GM12865 (cell line): ENCODE measurements around the gene KLHL10.

ENCODE experiments used
- DNase-seq: peaks from one replicate; pipeline ENCODE4 v3.0.0; 2010; ENCODE audit warnings: low read depth
- H3K4me3 ChIP-seq: 2 replicates; pipeline ENCODE4 v1.5.1; 2011; ENCODE audit warnings: mild to moderate bottlenecking, low read depth, low read length, control low read depth
- TF ChIP-seq, protein P1 (sequence below): IDR thresholded peaks from 2 replicates; pipeline ENCODE4 v1.5.1; 2011; ENCODE audit warnings: low read length, control low read depth, low read depth, inconsistent platforms; ENCODE audit not compliant: insufficient read depth; ENCODE audit errors: missing control alignments

Gene KLHL10

DNA sequence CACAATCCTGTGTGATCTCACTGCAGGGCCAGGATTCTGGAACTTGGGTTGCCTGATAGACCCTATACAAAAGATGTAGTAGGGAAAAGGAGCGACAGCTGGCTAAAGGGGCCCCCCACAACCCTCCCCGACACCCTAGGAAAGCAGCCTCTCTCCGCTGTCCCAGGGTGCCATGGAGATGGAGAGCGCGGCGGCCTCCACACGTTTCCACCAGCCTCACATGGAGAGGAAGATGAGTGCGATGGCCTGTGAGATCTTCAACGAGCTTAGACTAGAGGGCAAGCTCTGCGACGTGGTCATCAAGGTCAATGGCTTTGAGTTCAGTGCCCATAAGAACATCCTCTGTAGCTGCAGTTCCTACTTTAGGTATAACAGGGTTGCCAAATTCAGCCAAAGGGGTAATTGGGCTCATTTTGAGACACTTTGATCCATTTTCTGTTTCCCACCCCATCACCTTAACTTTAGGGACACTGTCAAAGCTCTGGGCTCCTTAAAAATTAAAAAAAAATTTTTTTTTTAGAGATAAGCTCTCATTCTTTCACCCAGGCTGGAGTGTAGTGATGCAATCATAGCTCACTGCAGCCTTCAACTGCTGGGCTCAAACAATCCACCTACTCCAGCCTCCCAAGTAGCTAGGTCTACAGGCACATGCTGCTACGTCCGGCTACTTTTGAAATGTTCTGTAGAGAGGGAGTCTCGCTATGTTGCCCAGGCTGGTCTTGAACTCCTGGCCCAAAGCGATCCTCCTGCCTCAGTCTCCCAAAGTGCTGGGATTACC is at the start of gene KLHL10:
KLHL10 (plus strand) TSS at position 65 of the 778 bp plus-strand sequence; CDS start at position 173, 108 bp downstream.
- no peak within 1 kb of the TSS for H3K4me3 ChIP-seq
- DNase-seq: no peak

DNA sequence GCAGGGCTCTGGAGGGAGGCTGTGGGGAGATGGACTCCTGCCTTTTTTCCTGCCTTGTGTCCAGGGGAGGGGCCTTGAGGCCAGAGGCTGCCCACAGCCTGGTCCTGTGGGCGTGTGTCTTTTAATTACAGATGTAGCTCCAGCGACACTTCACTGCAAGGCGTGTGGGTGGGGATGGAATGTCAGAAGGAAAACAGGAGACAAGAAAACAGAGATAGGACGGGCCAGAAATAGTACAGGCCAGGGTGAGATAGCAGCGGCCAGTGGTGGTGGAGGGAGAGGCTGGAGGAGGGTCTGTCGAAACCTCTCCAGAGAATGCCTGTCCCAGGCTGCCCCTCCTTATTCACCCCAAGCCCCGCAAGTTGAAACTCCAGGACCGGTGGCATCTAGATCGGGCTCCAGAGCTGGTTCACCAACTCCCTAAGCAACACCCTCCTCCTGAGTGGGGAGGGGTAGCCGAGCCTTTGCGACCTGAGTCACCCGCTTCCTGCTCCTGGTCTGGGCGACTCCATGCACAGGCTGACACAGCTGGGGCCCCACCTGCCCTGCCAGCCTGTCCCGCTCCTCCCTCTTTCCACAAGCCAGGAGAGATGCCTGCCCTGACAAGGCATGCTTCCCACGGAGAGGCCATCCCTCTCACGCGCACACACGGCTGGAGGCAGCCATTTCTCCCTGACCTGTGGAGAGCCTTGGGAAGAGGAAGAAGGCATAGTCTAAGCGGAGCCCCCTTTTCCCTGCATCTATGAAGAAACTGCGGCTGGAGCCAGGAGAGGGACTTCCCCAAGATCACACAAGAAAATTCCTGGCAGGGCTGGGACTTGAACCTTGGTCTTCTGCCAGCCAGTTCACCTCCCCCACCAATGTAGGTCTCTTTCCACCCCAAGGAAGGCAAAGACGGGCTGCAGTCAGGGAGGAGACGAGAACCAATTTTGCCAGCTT is 44.5 kb upstream of the KLHL10 start:
- TF ChIP-seq, protein P1, sequence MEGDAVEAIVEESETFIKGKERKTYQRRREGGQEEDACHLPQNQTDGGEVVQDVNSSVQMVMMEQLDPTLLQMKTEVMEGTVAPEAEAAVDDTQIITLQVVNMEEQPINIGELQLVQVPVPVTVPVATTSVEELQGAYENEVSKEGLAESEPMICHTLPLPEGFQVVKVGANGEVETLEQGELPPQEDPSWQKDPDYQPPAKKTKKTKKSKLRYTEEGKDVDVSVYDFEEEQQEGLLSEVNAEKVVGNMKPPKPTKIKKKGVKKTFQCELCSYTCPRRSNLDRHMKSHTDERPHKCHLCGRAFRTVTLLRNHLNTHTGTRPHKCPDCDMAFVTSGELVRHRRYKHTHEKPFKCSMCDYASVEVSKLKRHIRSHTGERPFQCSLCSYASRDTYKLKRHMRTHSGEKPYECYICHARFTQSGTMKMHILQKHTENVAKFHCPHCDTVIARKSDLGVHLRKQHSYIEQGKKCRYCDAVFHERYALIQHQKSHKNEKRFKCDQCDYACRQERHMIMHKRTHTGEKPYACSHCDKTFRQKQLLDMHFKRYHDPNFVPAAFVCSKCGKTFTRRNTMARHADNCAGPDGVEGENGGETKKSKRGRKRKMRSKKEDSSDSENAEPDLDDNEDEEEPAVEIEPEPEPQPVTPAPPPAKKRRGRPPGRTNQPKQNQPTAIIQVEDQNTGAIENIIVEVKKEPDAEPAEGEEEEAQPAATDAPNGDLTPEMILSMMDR: no peak
- DNase-seq: no peak
- no peak overlapping the region for H3K4me3 ChIP-seq

More for the DNA sequence above, at the start of gene KLHL10:
- TF ChIP-seq, protein P1: no peak

DNA sequence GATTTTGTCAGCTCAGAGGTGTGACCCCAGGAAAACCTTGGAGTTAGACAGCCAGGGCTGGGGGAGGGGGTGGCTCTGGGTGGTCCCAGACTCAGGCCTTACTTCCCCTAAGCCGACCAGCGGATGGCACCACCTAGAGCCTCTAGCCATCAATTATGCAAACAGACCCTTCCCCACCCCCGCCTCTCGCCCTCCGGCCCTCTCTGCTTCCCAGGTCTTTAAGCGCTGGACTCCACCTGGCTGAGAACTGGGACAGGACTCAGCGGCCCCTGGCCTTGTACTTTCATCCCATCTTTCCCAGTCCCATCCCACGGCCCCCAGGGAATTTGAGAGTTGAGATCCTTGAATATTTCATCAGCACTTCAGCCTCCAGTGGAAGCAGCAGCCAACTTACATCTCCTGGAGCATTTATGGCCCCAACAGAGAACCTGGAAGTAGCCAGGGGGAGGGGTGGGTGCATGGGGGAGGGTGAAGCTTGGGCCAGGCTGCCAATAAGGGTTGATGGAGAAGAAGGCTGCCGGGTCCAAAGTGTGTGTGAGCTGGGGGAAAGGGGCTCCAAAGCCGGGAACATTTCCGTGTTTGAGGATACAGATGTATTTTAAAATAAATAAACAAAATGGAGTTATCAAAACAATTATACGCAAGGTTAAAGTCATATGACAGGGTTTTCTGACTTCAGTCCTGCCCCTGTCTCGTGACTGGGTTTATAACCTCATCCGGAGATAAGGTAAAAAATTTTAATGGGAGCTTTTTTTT is 43.7 kb upstream of the KLHL10 start:
- TF ChIP-seq, protein P1: no peak
- no peak overlapping the region for H3K4me3 ChIP-seq
- DNase-seq: no peak

DNA sequence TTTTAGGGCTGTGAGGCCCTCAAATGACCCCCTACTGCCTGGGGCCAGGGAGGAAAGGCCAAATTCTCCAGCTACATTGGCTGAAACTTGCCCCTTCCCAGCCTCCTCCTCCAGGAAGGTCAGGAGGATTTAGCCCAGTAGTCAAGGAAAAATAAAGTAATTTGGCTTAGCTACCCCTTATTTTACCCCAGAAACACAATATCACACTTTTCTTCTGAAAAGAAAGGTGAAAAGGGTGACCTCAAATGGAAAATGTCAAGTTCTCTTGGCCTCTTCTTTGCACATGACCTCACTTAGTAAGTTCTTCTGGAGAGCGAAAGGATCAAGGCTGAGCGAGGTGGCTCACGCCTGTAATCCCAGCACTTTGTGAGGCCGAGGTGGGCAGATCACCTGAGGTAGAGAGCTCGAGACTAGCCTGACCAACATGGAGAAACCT is 43.1 kb upstream of the KLHL10 start:
- DNase-seq: no peak
- TF ChIP-seq, protein P1: no peak
- H3K4me3 ChIP-seq: no peak overlapping the region

- DNase-seq: no peak
- TF ChIP-seq, protein P1: no peak
- no peak overlapping the region for H3K4me3 ChIP-seq
Measured at GRCh38 chr17:41796121-41796895, 41.3 kb upstream of the KLHL10 start.

- H3K4me3 ChIP-seq: no peak overlapping the region
- no peak for DNase-seq
- TF ChIP-seq, protein P1: no peak
Measured at GRCh38 chr17:41797377-41797776, 40.2 kb upstream of the KLHL10 start.
